Keratinocyte (primary cell): ENCODE data around the gene KAT6B. TPM values are rescaled to one million over a fixed set of nuclear protein-coding genes. Genes with fewer than 3 reads are reported as not detected.
A peak's percentile ranks its signal among the peaks of the same experiment; 100 is the strongest.
"Not testable (repeated sequence)": the region's sequence is repeated elsewhere in the genome, so short reads cannot be mapped to it uniquely, and the experiment has no call there.

Source experiments
- DNase-seq: peaks from one replicate; pipeline ENCODE4 v3.0.0-alpha.2; 2011; ENCODE audit warnings: low read depth, missing footprints, low spot score
- FAIRE-seq: peaks from 2 replicates; lab custom pipeline; 2011; peaks lifted over from hg19 to GRCh38; lab: Jason Lieb, UNC
- H2AFZ ChIP-seq: 2 replicates; pipeline ENCODE4 v1.6.0; 2012; ENCODE audit warnings: low read length, control low read depth, inconsistent platforms; ENCODE audit not compliant: control insufficient read depth
- H3K27ac ChIP-seq: 2 replicates; pipeline ENCODE4 v1.5.1; 2011; ENCODE audit warnings: low read length; ENCODE audit not compliant: control insufficient read depth, insufficient read depth
- H3K27me3 ChIP-seq: 3 replicates; pipeline ENCODE4 v1.6.0; 2011; ENCODE audit warnings: low read length; ENCODE audit not compliant: control insufficient read depth, insufficient read depth; ENCODE audit errors: extremely low read depth
- H3K36me3 ChIP-seq, 2 experiments: 2 replicates in 1 of 2; 3 replicates in 1 of 2; pipeline ENCODE4 v1.5.1; 2011; ENCODE audit warnings: low read length in 2 of 2, mild to moderate bottlenecking in 1 of 2; ENCODE audit not compliant: control insufficient read depth in 2 of 2, insufficient read depth in 2 of 2; ENCODE audit errors: extremely low read depth in 1 of 2
- H3K4me1 ChIP-seq: 3 replicates; pipeline ENCODE4 v1.5.1; 2011; ENCODE audit warnings: low read length; ENCODE audit not compliant: control insufficient read depth, insufficient read depth; ENCODE audit errors: extremely low read depth
- H3K4me2 ChIP-seq: 3 replicates; pipeline ENCODE4 v1.6.0; 2011; ENCODE audit warnings: low read depth, low read length; ENCODE audit not compliant: control insufficient read depth, insufficient read depth; ENCODE audit errors: extremely low read depth
- H3K4me3 ChIP-seq, 3 experiments: fragments of 200-600 bp in 1 of 3; sonication (generic) in 1 of 3; 2 replicates in 2 of 3; 3 replicates in 1 of 3; pipeline ENCODE4 v1.5.1; 2011 to 2016; ENCODE audit warnings: low read length in 3 of 3, mild to moderate bottlenecking in 3 of 3, control low read depth in 2 of 3, inconsistent platforms in 1 of 3, low read depth in 1 of 3, mixed read lengths in 1 of 3, mixed run types in 1 of 3, moderate library complexity in 1 of 3; ENCODE audit not compliant: control insufficient read depth in 2 of 3, insufficient read depth in 2 of 3; ENCODE audit errors: extremely low read depth in 1 of 3
- H3K79me2 ChIP-seq: 2 replicates; pipeline ENCODE4 v1.6.0; 2012; ENCODE audit warnings: low read length; ENCODE audit not compliant: control insufficient read depth, insufficient read depth
- H3K9ac ChIP-seq: 3 replicates; pipeline ENCODE4 v1.6.0; 2011; ENCODE audit warnings: low read length; ENCODE audit not compliant: control insufficient read depth, insufficient read depth; ENCODE audit errors: extremely low read depth
- H3K9me1 ChIP-seq: 3 replicates; pipeline ENCODE4 v1.6.0; 2011; ENCODE audit warnings: low read length; ENCODE audit not compliant: control insufficient read depth, insufficient read depth; ENCODE audit errors: extremely low read depth
- H3K9me3 ChIP-seq: 2 replicates; pipeline ENCODE4 v1.5.1; 2012; ENCODE audit warnings: low read depth, low read length; ENCODE audit not compliant: control insufficient read depth
- H4K20me1 ChIP-seq: 3 replicates; pipeline ENCODE4 v1.6.0; 2011; ENCODE audit warnings: low read length; ENCODE audit not compliant: control insufficient read depth, insufficient read depth; ENCODE audit errors: extremely low read depth
- EZH2 ChIP-seq: IDR thresholded peaks from one replicate; pipeline ENCODE4 v1.6.1; 2012; ENCODE audit warnings: inconsistent platforms, mild to moderate bottlenecking, low read length, moderate library complexity
- dilution Hi-C: fragments of 300-500 bp; cut with MboI; formaldehyde crosslinking; loops from one replicate; pipeline ENCODE4 v1.7.0; 2020; ENCODE audit warnings: low sequenced_read_pairs; ENCODE audit not compliant: extremely low pct_ligation_motif_present
- polyA plus RNA-seq, 5 experiments: library from polyadenylated mRNA; depleted of rRNA in 3 of 5; stranded (reverse) in 3 of 5; stranded (forward) in 1 of 5; unstranded in 1 of 5; fragments of >200 nt; gene quantifications; 1 replicate in 1 of 5; 2 replicates in 3 of 5; 3 replicates in 1 of 5; pipeline versions ENCODE4 v1.2.1 to v1.2.3, GENCODE V29; 2011 to 2012; ENCODE audit warnings: missing spikeins in 2 of 5, low read depth in 1 of 5, low replicate concordance in 1 of 5
- TF ChIP-seq, protein P1 (sequence below), 3 experiments: IDR thresholded peaks in 1 of 3; conservative IDR thresholded peaks in 1 of 3; optimal IDR thresholded peaks in 1 of 3; 2 replicates in 2 of 3; 3 replicates in 1 of 3; pipeline versions ENCODE3 to v1.5.1; 2011; ENCODE audit warnings: low read length in 3 of 3, mild to moderate bottlenecking in 3 of 3, moderate library complexity in 2 of 3, control low read depth in 1 of 3, inconsistent platforms in 1 of 3; ENCODE audit not compliant: insufficient read depth in 2 of 3; ENCODE audit errors: extremely low read depth in 1 of 3

The KAT6B gene
- polyA plus RNA-seq, 1 donor (not counting 4 experiments of a cell fraction or from before 2014, with no cell fraction given) = 2.9 TPM

DNA sequence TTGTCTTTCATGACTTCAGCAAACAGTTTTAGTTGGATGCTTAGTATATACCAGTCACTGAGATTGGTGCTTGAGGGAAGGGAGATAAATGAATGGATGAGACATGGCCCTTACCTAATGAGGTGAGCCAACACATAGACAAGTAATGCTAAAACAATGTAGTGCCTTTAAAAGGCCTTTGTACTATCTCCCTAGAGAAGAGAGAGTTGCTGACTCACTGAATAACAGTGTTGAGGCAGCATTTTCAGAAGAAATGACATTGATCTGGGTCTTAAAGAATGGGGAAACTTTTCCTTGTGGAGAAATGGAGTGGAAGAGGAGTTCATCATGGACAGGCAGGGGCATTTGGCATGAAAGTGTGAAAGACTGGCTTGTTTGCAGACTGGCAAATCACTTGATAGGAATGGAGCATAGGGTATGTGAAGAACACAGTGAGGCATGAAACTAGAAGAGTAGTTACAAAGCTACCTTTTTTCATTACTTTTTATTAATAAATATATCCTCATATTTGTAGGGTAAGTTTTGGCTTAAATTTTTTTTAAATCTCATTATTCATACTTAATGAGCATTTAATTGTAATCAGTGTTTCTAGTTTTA is 91.2 kb downstream of the KAT6B start:
- no peaks in the 10 kb centered on the region for H3K36me3 ChIP-seq
- H3K9ac ChIP-seq = no peak overlapping the region
- dilution Hi-C loops = no loop called here
- H3K79me2 ChIP-seq = no peaks in the 10 kb centered on the region
- peak; percentile 66 for DNase-seq
- H3K27me3 ChIP-seq = no peaks in the 10 kb centered on the region
- peaks cover 18% of the 10 kb centered on the region for H3K4me1 ChIP-seq
- H4K20me1 ChIP-seq = no peaks in the 10 kb centered on the region
- H2AFZ ChIP-seq = no peak overlapping the region
- peak overlapping the region; percentile 42 for H3K27ac ChIP-seq
- peak; percentile 96 for FAIRE-seq
- TF ChIP-seq, protein P1, sequence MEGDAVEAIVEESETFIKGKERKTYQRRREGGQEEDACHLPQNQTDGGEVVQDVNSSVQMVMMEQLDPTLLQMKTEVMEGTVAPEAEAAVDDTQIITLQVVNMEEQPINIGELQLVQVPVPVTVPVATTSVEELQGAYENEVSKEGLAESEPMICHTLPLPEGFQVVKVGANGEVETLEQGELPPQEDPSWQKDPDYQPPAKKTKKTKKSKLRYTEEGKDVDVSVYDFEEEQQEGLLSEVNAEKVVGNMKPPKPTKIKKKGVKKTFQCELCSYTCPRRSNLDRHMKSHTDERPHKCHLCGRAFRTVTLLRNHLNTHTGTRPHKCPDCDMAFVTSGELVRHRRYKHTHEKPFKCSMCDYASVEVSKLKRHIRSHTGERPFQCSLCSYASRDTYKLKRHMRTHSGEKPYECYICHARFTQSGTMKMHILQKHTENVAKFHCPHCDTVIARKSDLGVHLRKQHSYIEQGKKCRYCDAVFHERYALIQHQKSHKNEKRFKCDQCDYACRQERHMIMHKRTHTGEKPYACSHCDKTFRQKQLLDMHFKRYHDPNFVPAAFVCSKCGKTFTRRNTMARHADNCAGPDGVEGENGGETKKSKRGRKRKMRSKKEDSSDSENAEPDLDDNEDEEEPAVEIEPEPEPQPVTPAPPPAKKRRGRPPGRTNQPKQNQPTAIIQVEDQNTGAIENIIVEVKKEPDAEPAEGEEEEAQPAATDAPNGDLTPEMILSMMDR (optimal IDR thresholded peaks at IDR 0.05 in 1 of 3, IDR thresholded peaks at IDR 0.05 in 1 of 3, conservative IDR thresholded peaks at IDR 0.05 in 1 of 3; ENCODE audit: extremely low read depth in 1 of 3, insufficient read depth in 2 of 3, low read length in 3 of 3) = no peak
- TF ChIP-seq EZH2 = no peak
- H3K9me3 ChIP-seq = no peaks in the 10 kb centered on the region
- no peak overlapping the region for H3K4me3 ChIP-seq
- H3K9me1 ChIP-seq = no peaks in the 10 kb centered on the region
- H3K4me2 ChIP-seq = peak overlapping the region; percentile 15

DNA sequence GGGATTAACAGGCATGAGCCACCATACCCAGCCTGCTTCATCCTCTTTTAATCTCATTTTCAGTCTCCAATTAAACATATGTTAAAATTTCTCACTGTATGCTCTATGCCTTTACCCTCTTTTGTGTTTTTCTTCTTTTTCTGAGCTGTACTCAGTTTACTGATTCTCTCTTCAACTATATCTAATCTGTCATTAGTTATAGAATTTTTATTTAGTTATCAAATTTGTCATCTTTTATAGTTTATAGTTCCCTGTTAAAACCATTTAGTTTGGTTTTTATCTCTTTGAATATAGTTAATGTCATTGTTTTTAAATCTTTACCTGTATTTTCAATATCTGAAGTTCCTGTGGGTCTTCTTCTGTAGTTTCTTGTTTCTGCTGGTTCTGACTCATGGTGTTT is 93.3 kb downstream of the KAT6B start:
- H2AFZ ChIP-seq = no peak overlapping the region
- H3K36me3 ChIP-seq = no peaks in the 10 kb centered on the region
- no peak overlapping the region for H3K4me3 ChIP-seq
- TF ChIP-seq EZH2 = no peak
- TF ChIP-seq, protein P1 (optimal IDR thresholded peaks at IDR 0.05 in 1 of 3, IDR thresholded peaks at IDR 0.05 in 1 of 3, conservative IDR thresholded peaks at IDR 0.05 in 1 of 3; ENCODE audit: extremely low read depth in 1 of 3, insufficient read depth in 2 of 3, low read length in 3 of 3) = no peak
- dilution Hi-C loops = no loop called here
- no peak overlapping the region for H3K9ac ChIP-seq
- no peaks in the 10 kb centered on the region for H3K9me3 ChIP-seq
- H3K4me1 ChIP-seq = peaks cover 38% of the 10 kb centered on the region
- H3K9me1 ChIP-seq = peaks cover 3% of the 10 kb centered on the region
- H3K4me2 ChIP-seq = no peak overlapping the region
- H3K27ac ChIP-seq = no peak overlapping the region
- DNase-seq (no peak), FAIRE-seq (no peak)
- peaks cover 2% of the 10 kb centered on the region for H3K79me2 ChIP-seq
- H3K27me3 ChIP-seq = no peaks in the 10 kb centered on the region
- H4K20me1 ChIP-seq = no peaks in the 10 kb centered on the region

DNA sequence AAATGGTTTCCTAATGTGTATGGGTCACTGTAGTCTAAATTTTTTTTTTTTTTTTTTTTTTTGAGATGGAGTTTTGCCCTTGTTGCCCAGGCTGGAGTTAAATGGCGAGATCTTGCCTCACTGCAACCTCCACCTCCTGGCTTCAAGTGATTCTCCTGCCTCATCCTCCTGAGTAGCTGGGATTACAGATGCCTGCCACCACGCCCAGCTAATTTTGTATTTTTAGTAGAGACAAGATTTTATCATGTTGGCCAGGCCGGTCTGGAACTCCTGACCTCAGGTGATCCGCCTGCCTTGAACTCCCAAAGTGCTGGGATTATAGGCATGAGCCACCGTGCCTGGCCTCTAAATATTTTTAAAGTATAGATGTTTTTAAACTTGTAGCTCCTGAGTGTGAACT is 94.7 kb downstream of the KAT6B start:
- FAIRE-seq, H3K79me2 ChIP-seq, H3K9me1 ChIP-seq, H3K27ac ChIP-seq, H3K4me3 ChIP-seq, H3K4me2 ChIP-seq, H4K20me1 ChIP-seq, H3K27me3 ChIP-seq, H3K36me3 ChIP-seq, H3K9ac ChIP-seq, H3K9me3 ChIP-seq, dilution Hi-C loops, H2AFZ ChIP-seq, DNase-seq: not testable (repeated sequence)
- H3K4me1 ChIP-seq = peaks cover 43% of the 10 kb centered on the region
